ENCODE measurements around the gene KCNG2.
"Not testable (repeated sequence)": the region's sequence is repeated elsewhere in the genome, so short reads cannot be mapped to it uniquely, and the experiment has no call there.

KCNG2 gene

GRCh38 chr18:79873449-79874110 is 75.8 kb downstream of the KCNG2 start:
- DNase-seq = no peak

GRCh38 chr18:79874553-79875530 is 77.1 kb downstream of the KCNG2 start:
- no peak for DNase-seq

- no peak for DNase-seq
Measured at GRCh38 chr18:79875531-79875919, 77.8 kb downstream of the KCNG2 start.

GRCh38 chr18:79875931-79876461 is 78.3 kb downstream of the KCNG2 start:
- no peak for DNase-seq

GRCh38 chr18:79876497-79876896 is 78.8 kb downstream of the KCNG2 start:
- DNase-seq = no peak

- no peak for DNase-seq
Measured at GRCh38 chr18:79877163-79878091, 79.7 kb downstream of the KCNG2 start.

- DNase-seq = not testable (repeated sequence)
Measured at GRCh38 chr18:79878246-79878645, 80.5 kb downstream of the KCNG2 start.

- no peak for DNase-seq
Measured at GRCh38 chr18:79878741-79879378, 81.1 kb downstream of the KCNG2 start.

- DNase-seq = no peak
Measured at GRCh38 chr18:79879566-79879965, 81.8 kb downstream of the KCNG2 start.

- DNase-seq = no peak
Measured at GRCh38 chr18:79881695-79882094, 84.0 kb downstream of the KCNG2 start.

- no peak for DNase-seq
Measured at GRCh38 chr18:79882522-79883241, 84.9 kb downstream of the KCNG2 start.

- DNase-seq = no peak
Measured at GRCh38 chr18:79883461-79884293, 85.9 kb downstream of the KCNG2 start.

- DNase-seq = no peak
Measured at GRCh38 chr18:79884294-79884962, 86.7 kb downstream of the KCNG2 start.

- no peak for DNase-seq
Measured at GRCh38 chr18:79884963-79885728, 87.4 kb downstream of the KCNG2 start.

GRCh38 chr18:79887181-79888000 is 89.7 kb downstream of the KCNG2 start:
- DNase-seq = no peak

- no peak for DNase-seq
Measured at GRCh38 chr18:79888016-79888415, 90.3 kb downstream of the KCNG2 start.

- no peak for DNase-seq
Measured at GRCh38 chr18:79889569-79889968, 91.8 kb downstream of the KCNG2 start.

GRCh38 chr18:79890674-79891073 is 92.9 kb downstream of the KCNG2 start:
- DNase-seq = no peak
